ENCODE results near the gene GLTPD2.

GRCh38 chr17:4839221-4839620 is 50.5 kb downstream of the GLTPD2 start:
- TF ChIP-seq POLR2A (IDR thresholded peaks at IDR 0.05; ENCODE audit: low read length) (no peak), GATA1 (IDR thresholded peaks at IDR 0.05; ENCODE audit: low read depth, low read length) (no peak)

Measured in erythroblast (primary cell).